Epithelial cell of esophagus (primary cell): Measurements from ENCODE around the gene EIF2S2.
"Not testable (repeated sequence)": the region's sequence is repeated elsewhere in the genome, so short reads cannot be mapped to it uniquely, and the experiment has no call there.

Source experiments
- DNase-seq: peaks from one replicate; pipeline ENCODE4 v3.0.0; 2010; ENCODE audit warnings: low read depth
- H3K4me3 ChIP-seq: 2 replicates; pipeline ENCODE4 v1.5.1; 2011; ENCODE audit warnings: mild to moderate bottlenecking, low read length, control low read depth
- CTCF ChIP-seq: IDR thresholded peaks from 2 replicates; pipeline ENCODE4 v1.5.1; 2011; ENCODE audit warnings: low read depth, mild to moderate bottlenecking, low read length, control low read depth, inconsistent platforms; ENCODE audit not compliant: insufficient read depth; ENCODE audit errors: missing control alignments

Gene EIF2S2, protein sequence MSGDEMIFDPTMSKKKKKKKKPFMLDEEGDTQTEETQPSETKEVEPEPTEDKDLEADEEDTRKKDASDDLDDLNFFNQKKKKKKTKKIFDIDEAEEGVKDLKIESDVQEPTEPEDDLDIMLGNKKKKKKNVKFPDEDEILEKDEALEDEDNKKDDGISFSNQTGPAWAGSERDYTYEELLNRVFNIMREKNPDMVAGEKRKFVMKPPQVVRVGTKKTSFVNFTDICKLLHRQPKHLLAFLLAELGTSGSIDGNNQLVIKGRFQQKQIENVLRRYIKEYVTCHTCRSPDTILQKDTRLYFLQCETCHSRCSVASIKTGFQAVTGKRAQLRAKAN

DNA sequence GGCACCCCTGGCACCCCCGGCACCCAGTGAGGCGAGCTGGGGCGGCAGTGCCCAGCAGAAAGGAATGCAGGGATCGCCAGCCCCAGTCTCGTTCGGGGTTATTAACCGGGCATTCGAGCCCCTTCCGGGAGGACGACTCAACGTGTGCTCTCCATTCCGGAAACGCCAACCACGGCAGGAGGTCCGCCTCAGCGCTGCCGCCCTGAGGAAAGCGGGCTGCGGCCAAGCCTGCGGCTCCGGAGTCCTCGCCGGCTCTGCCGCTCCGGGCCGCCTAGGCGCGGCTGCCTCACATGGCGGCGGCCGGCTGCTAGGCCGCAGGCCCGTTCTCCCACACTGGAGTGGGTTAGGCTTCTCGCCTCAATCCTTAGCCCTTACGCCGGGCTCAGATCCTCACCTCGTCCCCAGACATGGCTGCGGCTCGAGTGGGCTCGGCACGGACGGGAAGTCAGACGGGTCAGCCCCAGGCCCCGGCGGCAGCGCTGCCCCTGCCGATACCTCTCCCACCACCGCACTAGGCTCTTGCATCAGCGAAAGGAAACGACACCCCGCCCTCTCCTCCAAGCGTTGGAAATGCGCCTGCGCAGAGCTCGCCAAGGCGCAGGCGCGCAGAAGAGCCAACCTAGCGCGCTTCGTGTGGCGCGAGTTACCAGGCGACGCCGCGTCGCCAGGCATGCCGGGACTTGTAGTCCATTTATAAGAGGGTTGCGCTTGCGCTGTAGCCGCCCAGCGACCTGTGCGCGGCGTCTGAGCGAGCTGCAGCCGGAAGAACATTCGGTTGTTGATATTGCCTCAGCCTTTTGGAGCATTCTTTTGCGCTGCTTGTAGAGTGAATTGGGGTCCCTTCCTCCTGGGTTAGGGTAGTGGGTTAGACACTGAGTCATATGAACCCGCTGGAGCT, at the start of gene EIF2S2:
TSS of gene EIF2S2 (minus strand) at position 542 of the 898 bp plus-strand sequence. CDS start at position 409, 133 bp downstream.
- no peak for TF ChIP-seq CTCF
- H3K4me3 ChIP-seq, result peak within 1 kb of the TSS; percentile 97
- DNase-seq, result peak; percentile 99

DNA sequence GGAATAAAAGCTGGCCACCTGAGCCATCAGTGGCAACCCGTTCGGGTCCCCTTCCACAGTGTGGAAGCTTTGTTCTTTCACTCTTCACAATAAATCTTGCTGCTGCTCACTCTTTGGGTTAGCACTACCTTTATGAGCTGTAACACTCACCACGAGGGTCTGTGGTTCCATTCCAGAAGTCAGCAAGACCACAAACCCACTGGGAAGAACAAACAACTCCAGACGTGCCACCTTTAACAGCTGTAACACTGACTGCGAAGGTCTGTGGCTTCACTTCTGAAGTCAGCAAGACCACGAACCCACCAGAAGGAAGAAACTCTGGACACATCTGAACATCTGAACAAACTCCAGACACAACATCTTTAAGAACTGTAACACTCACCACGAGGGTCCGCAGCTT, 45.7 kb upstream of the EIF2S2 start:
- DNase-seq, result not testable (repeated sequence)

DNA sequence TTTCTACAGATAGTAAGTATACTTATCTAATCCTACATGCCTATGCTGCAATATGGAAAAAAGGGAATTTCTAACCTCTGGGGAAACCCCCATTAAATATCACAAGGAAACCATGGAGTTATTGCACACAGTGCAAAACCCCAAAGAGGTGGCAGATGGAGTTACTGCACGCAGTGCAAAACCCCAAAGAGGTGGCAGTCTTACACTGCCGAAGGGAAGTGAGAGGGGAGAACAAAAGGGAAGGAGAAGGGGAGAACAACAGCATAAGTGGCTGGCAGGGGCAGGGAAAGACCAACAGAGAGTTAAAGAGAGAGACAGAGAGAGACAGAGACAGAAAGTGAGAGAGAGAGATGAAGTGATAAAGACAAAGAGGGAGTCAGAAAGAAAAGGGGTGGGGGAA, 43.8 kb upstream of the EIF2S2 start:
- DNase-seq, result no peak
- H3K4me3 ChIP-seq, result no peak overlapping the region
- TF ChIP-seq CTCF, result no peak

More for the DNA sequence above, 45.7 kb upstream of the EIF2S2 start:
- H3K4me3 ChIP-seq, result not testable (repeated sequence)

DNA sequence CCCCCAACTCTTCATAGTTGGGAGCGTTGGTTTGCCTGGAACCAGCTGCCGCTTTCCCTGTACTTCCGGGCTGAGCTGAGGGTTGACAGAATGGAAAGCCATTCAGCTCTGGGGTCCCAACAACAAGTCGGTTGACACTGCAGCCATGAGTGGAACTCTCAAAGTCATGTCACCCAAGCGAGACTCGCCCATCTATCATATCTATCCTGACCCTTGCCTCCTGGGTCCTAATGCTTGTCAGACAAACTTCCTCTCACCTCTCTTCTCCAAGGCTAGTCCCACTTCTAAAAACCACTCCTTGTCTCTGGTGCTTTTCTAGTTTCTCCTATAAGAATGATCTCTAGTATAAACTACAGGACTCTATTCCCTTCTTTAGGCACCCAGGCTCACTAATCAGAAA, 41.1 kb upstream of the EIF2S2 start:
- not testable (repeated sequence) for DNase-seq, H3K4me3 ChIP-seq

DNA sequence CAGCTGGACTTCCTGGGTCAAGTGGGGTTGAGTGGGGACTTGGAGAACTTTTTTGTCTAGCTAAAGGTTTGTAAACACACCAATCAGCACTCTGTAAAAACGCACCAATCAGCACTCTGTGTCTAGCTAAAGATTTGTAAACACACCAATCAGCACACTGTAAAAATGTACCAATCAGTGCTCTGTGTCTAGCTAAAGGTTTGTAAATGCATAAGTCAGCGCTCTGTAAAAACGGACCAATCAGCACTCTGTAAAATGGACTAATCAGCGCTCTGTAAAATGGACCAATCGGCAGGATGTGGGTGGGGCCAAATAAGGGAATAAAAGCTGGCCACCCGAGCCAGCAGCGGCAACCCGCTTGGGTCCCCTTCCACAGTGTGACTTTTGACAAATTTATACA, 40.0 kb upstream of the EIF2S2 start:
- H3K4me3 ChIP-seq, DNase-seq: not testable (repeated sequence)

DNA sequence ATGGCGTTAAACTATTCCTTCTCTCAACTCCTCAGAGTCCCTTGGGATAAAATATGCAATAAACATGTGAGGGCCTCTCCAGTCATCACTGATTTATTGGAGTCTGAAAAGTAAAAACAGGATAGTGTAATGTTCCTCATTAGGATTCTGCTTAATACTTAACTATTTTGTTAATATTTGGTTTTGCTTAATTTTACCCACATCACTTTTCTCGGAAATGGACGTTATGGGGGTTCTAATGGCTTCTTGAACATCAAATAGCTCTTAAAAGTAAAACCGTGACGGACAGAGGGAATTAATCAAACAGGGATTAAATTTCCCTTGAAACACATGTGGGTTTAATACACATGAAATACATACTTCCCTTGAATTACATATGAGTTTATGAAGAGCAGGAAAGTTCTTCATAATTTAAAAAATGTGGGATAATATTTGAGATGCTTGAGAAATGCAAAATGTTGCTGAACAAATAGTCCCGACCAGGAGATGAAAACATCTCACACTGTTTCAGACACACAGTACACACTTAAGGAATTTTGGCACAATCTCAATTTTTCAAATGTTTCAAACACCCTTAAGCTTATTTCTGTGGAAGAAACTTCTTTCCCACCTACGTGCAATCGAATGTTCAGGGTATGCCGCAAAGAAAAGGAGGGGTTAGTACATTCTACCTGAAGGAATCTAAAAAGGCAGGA, 38.4 kb upstream of the EIF2S2 start:
- no peak for DNase-seq
- no peak overlapping the region for H3K4me3 ChIP-seq
- no peak for TF ChIP-seq CTCF

DNA sequence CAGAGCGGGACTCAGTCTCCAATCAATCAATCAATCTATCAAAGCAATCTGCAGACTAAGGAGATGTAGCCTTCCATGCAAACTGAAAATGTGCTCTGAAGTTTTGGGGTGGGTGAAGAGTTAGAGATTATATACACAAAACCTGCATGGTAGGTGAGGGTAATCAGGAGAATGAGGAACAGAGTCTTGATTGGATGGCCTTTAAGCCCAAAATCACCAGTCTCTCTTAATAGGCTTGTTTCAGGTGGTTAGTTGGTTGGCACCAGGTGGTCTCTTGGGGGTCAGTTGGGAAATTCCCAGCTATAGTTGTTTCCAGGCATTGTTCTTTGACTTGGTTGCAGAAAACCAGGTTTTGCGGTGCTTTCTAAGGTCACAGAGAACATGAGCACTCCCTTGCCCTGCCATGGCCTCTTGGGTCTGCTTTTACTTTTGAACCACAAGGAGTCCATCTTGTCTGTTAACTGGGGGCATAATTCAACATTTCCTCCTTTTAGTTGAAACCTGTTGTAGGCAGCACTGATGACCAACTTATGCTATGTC, 33.3 kb upstream of the EIF2S2 start:
- H3K4me3 ChIP-seq, result no peak overlapping the region
- TF ChIP-seq CTCF, result no peak

DNA sequence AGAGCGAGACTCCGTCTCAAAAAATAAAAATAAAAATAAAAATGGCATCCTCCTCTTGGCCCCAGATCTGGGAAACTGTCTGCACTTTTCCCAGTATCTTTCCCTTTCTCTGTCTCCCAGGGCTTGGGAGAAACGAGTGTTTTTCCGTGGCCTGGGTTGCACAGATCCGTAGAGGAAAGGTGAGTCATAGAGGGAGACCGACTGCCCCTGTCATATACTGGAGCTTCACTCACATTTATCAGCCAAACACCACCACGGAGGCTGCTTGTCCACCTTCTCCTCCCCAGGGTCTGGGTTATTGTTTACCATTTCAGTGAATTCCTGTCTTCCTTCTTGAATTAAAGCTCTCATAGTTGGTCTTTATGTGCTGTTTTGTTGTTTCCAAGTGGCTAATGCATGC, 31.9 kb upstream of the EIF2S2 start:
- H3K4me3 ChIP-seq, result no peak overlapping the region
- TF ChIP-seq CTCF, result no peak
- DNase-seq, result no peak

More for the DNA sequence above, 33.3 kb upstream of the EIF2S2 start:
- DNase-seq, result no peak
